Iris pigment epithelial cell (primary cell): Measurements from ENCODE around the gene ATP1A1.
A peak's percentile ranks its signal among the peaks of the same experiment; 100 is the strongest.

Experiments
- DNase-seq: peaks from one replicate; pipeline ENCODE4 v3.0.0-alpha.2; 2011; ENCODE audit warnings: low read depth

ATP1A1 gene

DNA sequence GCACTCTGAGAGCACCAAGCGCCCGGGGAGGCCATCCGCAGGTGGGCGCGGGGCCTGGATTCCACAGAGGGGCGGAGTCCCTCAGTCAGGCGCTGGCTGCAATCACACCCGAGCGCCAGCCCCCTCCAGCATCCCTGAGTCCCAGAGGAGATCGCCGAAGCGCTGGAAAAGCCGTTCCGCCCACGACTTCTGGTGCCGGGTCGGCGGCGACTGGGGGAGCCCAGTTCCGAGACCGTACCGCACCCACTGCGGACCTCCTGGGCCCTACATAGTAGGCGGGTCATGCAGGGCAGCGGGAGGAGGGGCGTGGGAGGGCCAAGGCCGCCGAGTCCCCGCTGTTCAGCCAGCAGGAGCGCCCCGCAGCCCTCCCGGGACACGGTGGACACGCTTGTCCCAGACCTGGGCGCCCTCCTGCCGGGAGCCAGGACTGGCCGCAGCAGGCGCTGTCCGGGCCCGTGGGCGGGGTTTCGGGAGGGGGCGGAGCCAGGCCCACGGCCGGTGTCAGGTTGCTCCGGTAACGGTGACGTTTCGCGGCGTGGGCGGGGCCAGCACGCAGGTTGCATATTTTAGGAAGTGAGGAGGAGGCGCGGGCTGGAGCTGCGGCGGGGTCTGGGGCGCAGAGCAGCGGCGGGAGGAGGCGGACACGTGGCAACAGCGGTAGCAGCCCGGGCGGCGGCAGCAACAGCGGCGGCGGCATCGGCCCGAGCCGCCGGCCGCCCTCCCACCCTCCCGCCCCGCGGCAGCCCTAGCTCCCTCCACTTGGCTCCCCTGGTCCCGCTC is at the start of gene ATP1A1:
ATP1A1 (plus strand) TSS at position 594 of the 780 bp plus-strand sequence. CDS start 268 bp downstream, outside the sequence.
- peak; percentile 90 for DNase-seq

DNA sequence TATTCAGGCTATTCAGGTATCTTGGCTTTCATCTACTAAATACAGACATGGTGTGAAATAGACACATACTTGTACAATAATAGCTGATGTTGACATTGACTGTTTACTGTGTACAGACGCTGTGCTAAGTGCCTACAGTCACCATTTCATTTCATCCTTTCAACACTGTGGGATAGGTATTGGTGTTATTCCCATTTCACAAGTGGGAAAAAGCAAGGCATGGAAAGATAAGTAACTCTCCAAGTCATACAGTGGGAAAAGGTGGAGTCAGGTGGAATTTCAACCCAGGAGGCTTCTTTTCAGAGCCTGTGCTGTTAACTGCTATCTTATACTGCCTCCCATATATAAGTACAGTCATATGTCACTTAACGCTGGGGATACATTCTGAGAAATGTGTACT is 49.6 kb upstream of the ATP1A1 start:
- DNase-seq = no peak

- no peak for DNase-seq
Observed at GRCh38 chr1:116324411-116324810, 48.6 kb upstream of the ATP1A1 start.

- no peak for DNase-seq
Observed at GRCh38 chr1:116325104-116325503, 47.9 kb upstream of the ATP1A1 start.

DNA sequence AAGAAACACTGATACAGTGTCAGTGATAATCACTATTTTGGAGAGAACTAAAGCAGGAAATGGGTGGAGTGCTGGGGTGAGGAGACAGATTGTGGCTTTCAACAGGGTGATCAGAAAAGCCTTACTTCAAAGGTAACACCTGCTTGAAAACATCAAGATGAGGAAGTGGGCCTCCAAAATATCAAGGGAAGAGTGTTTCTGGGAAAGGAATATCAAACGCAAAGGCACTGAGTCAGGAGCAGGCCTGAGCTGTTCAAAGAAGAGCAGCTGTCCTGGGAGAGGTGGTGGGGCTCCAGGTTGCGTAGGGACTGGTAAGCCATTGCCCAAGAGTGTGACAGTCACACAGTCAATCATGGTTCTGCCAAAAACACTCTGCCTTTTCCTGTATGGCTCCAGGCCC is 47.1 kb upstream of the ATP1A1 start:
- no peak for DNase-seq

DNA sequence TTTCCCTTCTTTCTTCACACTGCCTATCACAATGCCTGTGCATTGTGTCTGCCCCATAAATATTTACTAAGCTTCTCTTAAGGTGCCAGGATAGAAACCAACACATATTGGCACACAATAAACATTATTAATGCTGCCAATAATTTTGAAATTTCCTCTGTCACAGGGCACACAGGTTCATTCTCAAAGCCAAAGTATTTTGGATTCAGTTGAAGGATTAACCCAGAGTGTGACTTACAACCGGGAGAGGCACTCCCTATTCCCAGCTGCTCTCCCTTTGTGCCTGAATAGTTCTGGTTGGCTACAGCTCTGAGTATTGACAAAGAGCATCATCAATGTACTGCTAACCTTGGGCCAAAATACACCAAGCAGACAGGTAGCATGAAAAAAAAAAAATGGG is 46.6 kb upstream of the ATP1A1 start:
- DNase-seq = no peak

- DNase-seq = no peak
Observed at GRCh38 chr1:116328671-116329070, 44.4 kb upstream of the ATP1A1 start.

GRCh38 chr1:116329524-116330341 is 43.3 kb upstream of the ATP1A1 start:
- no peak for DNase-seq

DNA sequence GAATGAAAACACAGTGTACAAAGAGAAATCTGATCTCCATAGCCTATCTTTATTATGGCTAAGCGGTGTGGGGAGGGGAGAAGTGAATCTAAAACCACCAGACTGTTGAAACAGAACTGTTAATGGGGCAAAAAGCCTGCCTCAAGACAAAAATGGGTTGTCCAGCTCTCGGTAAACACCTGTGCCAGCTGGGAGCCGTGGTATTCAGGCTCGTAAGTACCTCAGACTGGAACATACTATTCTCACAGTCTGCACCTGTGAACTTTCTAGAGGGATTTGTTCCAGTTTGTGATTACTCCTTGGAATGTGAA is 42.7 kb upstream of the ATP1A1 start:
- peak; percentile 51 for DNase-seq

- no peak for DNase-seq
Observed at GRCh38 chr1:116330846-116331245, 42.2 kb upstream of the ATP1A1 start.

GRCh38 chr1:116331523-116331922 is 41.5 kb upstream of the ATP1A1 start:
- no peak for DNase-seq

GRCh38 chr1:116332451-116332850 is 40.6 kb upstream of the ATP1A1 start:
- no peak for DNase-seq

- no peak for DNase-seq
Observed at GRCh38 chr1:116333171-116334014, 39.7 kb upstream of the ATP1A1 start.

DNA sequence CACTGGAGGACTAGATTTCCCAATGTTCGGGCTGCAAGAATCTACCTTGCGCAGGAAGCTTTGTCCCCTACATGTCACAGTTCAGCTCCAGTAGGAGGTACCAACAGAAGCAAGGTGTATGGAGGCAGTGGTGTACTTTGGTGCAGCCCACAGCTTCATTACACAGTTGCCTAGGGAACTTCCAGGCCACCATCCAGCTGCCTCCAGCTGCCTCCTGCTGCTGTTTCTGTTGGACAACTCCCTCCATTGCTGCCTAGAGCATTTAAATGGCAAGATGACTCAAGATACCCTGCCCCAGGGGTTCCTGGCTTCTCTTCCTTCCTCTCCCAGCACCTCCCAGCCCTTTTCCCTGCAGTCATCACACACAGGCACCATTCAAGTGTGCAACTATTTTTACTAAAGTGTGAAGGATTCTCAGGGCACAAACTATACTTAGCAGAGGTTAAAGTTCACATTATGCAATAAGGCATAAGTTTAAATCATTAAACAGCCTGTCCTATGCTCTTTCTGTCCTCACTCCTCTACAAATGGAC is 39.0 kb upstream of the ATP1A1 start:
- DNase-seq = peak; percentile 43

- DNase-seq = peak; percentile 40
Observed at GRCh38 chr1:116334868-116335635, 38.0 kb upstream of the ATP1A1 start.

DNA sequence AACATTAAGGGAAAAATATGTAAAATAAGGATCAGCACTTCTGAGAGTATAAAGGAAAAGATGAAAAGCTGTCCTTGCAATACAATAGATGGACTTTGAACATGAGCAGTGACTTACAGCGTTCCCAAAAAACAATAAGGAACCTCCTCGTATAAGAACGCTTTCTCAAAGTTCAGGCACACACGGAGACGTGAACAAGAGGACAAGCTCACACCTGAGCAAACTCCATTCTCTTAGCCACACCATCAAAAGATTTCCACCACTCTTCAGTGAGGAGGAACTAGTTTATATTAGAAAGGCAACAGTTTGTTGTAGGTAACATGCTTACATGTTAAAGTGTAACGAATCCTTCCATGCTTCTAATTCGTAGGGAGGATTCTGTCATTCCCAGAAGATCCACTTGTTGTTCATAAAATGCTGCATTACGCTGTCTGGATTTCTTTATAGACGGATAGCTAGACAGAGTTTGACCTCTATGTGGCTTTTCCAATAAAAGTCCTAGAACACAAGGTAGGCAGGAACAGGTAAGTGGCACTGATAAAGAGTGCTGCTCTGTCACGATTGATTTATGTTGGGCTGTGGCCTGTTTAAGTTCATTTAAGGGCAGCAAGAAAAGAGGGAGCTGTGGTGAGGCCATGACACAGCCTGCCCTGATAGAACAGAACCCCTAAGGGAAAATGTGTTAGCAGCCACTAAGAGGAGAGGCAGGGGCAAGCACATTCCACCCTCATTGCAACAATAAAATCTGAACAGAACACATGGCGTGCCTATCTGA is 37.0 kb upstream of the ATP1A1 start:
- no peak for DNase-seq

DNA sequence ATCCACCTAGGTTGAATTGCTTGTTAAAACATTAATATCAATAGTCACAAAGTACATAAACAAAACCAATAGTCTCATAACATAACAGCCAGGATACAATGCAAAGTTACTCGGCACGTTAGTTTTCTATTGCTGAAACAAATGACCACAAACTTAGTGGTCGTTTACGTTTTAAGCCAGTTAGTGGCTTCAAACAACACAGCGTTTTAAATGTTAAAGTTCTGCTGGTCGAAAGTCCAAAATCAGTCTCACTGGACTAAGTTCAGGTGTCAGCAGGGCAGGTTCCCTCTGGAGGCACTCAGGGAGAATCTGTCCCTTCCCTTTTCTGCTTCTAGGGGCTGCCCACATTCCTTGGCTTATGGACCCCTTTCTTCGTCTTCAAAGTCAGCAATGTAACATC is 35.6 kb upstream of the ATP1A1 start:
- no peak for DNase-seq

DNA sequence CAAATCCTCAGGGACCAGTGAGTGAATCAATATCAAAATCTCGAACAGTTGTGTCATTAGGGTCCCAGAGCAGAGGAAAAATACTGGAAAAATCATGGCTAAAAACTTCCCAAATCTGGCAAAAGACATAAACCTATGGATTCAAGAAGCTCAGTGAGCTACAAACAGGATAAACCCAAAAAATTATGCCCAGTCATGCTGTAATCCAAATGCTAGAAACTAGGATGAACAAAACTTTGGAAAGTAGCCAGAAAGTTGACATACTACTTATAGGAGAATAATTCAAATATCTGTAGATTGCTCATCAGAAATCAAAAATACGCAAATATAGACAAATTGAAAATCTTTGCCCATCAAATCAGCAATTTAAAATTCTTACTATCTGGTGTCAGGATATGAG is 34.6 kb upstream of the ATP1A1 start:
- no peak for DNase-seq

GRCh38 chr1:116340506-116341231 is 32.4 kb upstream of the ATP1A1 start:
- peak; percentile 40 for DNase-seq

GRCh38 chr1:116343019-116343418 is 30.0 kb upstream of the ATP1A1 start:
- no peak for DNase-seq
